Esophagus squamous epithelium (tissue), 4 donors: Measurements from ENCODE around the gene GOLGA8Q.
"Not testable (repeated sequence)": the region's sequence is repeated elsewhere in the genome, so short reads cannot be mapped to it uniquely, and the experiment has no call there.

Experiments used
- CTCF ChIP-seq, 6 experiments: fragments of 450-650 bp in 4 of 6; fragments of 200-600 bp in 2 of 6; sonication (generic) in 2 of 6; IDR thresholded peaks; one replicate each; pipeline ENCODE4 v1.5.1; 2016 to 2019; ENCODE audit warnings: antibody characterized with exemption in 6 of 6, mild to moderate bottlenecking in 4 of 6, moderate library complexity in 4 of 6
- POLR2A ChIP-seq, 4 donors: fragments of 450-650 bp; IDR thresholded peaks; one replicate each; pipeline ENCODE4 v1.6.1; 2017; ENCODE audit warnings: antibody characterized with exemption in 4 of 4, mild to moderate bottlenecking in 4 of 4, moderate library complexity in 3 of 4

GRCh38 chr15:30529049-30529448, 22.8 kb upstream of the GOLGA8Q start:
- not testable (repeated sequence) for TF ChIP-seq CTCF, POLR2A (IDR thresholded peaks at IDR 0.05)
